H9 (cell line): Measurements from ENCODE around the gene EML2. TPM values are rescaled to one million over a fixed set of nuclear protein-coding genes. Genes with fewer than 3 reads are reported as not detected.

Experiments
- DNase-seq: peaks from one replicate; pipeline ENCODE4 v3.0.0-alpha.2; 2017
- H2AFZ ChIP-seq: one replicate; pipeline ENCODE4 v1.6.1; 2013; ENCODE audit warnings: mild to moderate bottlenecking, low read length, control low read depth, moderate library complexity
- H2AK5ac ChIP-seq: 2 replicates; pipeline ENCODE4 v1.6.1; 2013; ENCODE audit warnings: low read length, control low read depth, mixed read lengths; ENCODE audit not compliant: insufficient read length
- H2BK120ac ChIP-seq: one replicate; pipeline ENCODE4 v1.6.1; 2013; ENCODE audit warnings: low read depth, mild to moderate bottlenecking, low read length, control low read depth, inconsistent platforms; ENCODE audit not compliant: poor library complexity, severe bottlenecking
- H2BK12ac ChIP-seq: 2 replicates; pipeline ENCODE4 v1.6.1; 2013; ENCODE audit warnings: low read length, control low read depth, mixed read lengths, low read depth; ENCODE audit not compliant: insufficient read length
- H2BK15ac ChIP-seq: 2 replicates; pipeline ENCODE4 v1.6.1; 2013; ENCODE audit warnings: low read depth, low read length, control low read depth
- H2BK20ac ChIP-seq: one replicate; pipeline ENCODE4 v1.6.1; 2013; ENCODE audit warnings: low read depth, mild to moderate bottlenecking, low read length, control low read depth, inconsistent platforms; ENCODE audit not compliant: poor library complexity, severe bottlenecking
- H2BK5ac ChIP-seq: 2 replicates; pipeline ENCODE4 v1.6.1; 2013; ENCODE audit warnings: low read length, control low read depth, mixed read lengths; ENCODE audit not compliant: insufficient read length
- H3K14ac ChIP-seq: 2 replicates; pipeline ENCODE4 v1.6.1; 2013; ENCODE audit warnings: low read length, control low read depth; ENCODE audit not compliant: insufficient read depth
- H3K18ac ChIP-seq: 2 replicates; pipeline ENCODE4 v1.6.1; 2013; ENCODE audit warnings: low read depth, mild to moderate bottlenecking, mixed read lengths, low read length, control low read depth; ENCODE audit not compliant: insufficient read length
- H3K23ac ChIP-seq: 2 replicates; pipeline ENCODE4 v1.6.1; 2013; ENCODE audit warnings: low read length, control low read depth, mixed read lengths, low read depth; ENCODE audit not compliant: insufficient read length
- H3K23me2 ChIP-seq: 2 replicates; pipeline ENCODE4 v1.6.1; 2013; ENCODE audit warnings: low read depth, mild to moderate bottlenecking, mixed read lengths, low read length, control low read depth; ENCODE audit not compliant: insufficient read length, poor library complexity, severe bottlenecking
- H3K27ac ChIP-seq: 2 replicates; pipeline ENCODE4 v1.5.1; 2013; ENCODE audit warnings: low read length, control low read depth, mixed read lengths, low read depth; ENCODE audit not compliant: insufficient read length
- H3K27me3 ChIP-seq: 2 replicates; pipeline ENCODE4 v1.6.1; 2013; ENCODE audit warnings: low read length, control low read depth, inconsistent platforms; ENCODE audit not compliant: insufficient read depth
- H3K4ac ChIP-seq: 2 replicates; pipeline ENCODE4 v1.6.1; 2013; ENCODE audit warnings: low read depth, mild to moderate bottlenecking, control low read depth, inconsistent platforms, low read length, moderate library complexity
- H3K4me1 ChIP-seq: 2 replicates; pipeline ENCODE4 v1.6.1; 2013; ENCODE audit warnings: low read length, control low read depth, inconsistent platforms; ENCODE audit not compliant: insufficient read depth
- H3K4me2 ChIP-seq: 2 replicates; pipeline ENCODE4 v1.6.1; 2013; ENCODE audit warnings: low read length, control low read depth, mixed read lengths; ENCODE audit not compliant: insufficient read length, insufficient read depth
- H3K56ac ChIP-seq: 2 replicates; pipeline ENCODE4 v1.6.1; 2013; ENCODE audit warnings: low read depth, mild to moderate bottlenecking, mixed read lengths, low read length, control low read depth; ENCODE audit not compliant: insufficient read length
- H3K79me1 ChIP-seq: 2 replicates; pipeline ENCODE4 v1.6.1; 2013; ENCODE audit warnings: low read depth, mild to moderate bottlenecking, moderate library complexity, low read length, control low read depth, inconsistent platforms; ENCODE audit not compliant: insufficient read depth, poor library complexity, severe bottlenecking
- H3K79me2 ChIP-seq: 2 replicates; pipeline ENCODE4 v1.6.1; 2013; ENCODE audit warnings: low read length, control low read depth, inconsistent platforms; ENCODE audit not compliant: insufficient read depth
- H3K9ac ChIP-seq: 2 replicates; pipeline ENCODE4 v1.6.1; 2013; ENCODE audit warnings: low read length, control low read depth, mixed read lengths; ENCODE audit not compliant: insufficient read length; ENCODE audit errors: extremely low read depth
- H3K9me3 ChIP-seq: one replicate; pipeline ENCODE4 v1.6.1; 2013; ENCODE audit warnings: low read depth, low read length, inconsistent platforms; ENCODE audit not compliant: control insufficient read depth
- H3T11ph ChIP-seq: one replicate; pipeline ENCODE4 v1.6.1; 2013; ENCODE audit warnings: mild to moderate bottlenecking, low read length, control low read depth, inconsistent platforms
- H4K20me1 ChIP-seq: one replicate; pipeline ENCODE4 v1.6.1; 2013; ENCODE audit not compliant: control insufficient read depth, insufficient read length, insufficient read depth
- H4K5ac ChIP-seq: 2 replicates; pipeline ENCODE4 v1.6.1; 2013; ENCODE audit warnings: low read depth, mild to moderate bottlenecking, mixed read lengths, low read length, control low read depth; ENCODE audit not compliant: insufficient read length
- H4K8ac ChIP-seq: replicated peaks from 2 replicates; pipeline ENCODE4 v1.6.1; 2013; ENCODE audit warnings: low read length, control low read depth, mixed read lengths, low read depth; ENCODE audit not compliant: insufficient read length
- H4K91ac ChIP-seq: 2 replicates; pipeline ENCODE4 v1.6.1; 2013; ENCODE audit warnings: low read depth, mild to moderate bottlenecking, moderate library complexity, mixed read lengths, low read length, control low read depth; ENCODE audit not compliant: insufficient read length
- H3K27ac Mint-ChIP-seq, 3 experiments: 2 replicates in 2 of 3; 3 replicates in 1 of 3; pipeline ENCODE4 v1.8.0; 2020 to 2021; ENCODE audit warnings: mixed read lengths in 3 of 3, mild to moderate bottlenecking in 1 of 3, moderate library complexity in 1 of 3
- H3K27me3 Mint-ChIP-seq: 2 replicates; pipeline ENCODE4 v1.8.0; 2021; ENCODE audit warnings: low read depth, mild to moderate bottlenecking, moderate library complexity, mixed read lengths
- H3K36me3 Mint-ChIP-seq, 3 experiments: 2 replicates in 2 of 3; 3 replicates in 1 of 3; pipeline ENCODE4 v1.8.0; 2020 to 2021; ENCODE audit warnings: low read depth in 3 of 3, mixed read lengths in 3 of 3; ENCODE audit not compliant: insufficient read depth in 1 of 3
- H3K4me1 Mint-ChIP-seq, 2 experiments: 2 replicates each; pipeline ENCODE4 v1.8.0; 2020; ENCODE audit warnings: mixed read lengths in 2 of 2
- H3K4me3 Mint-ChIP-seq, 2 experiments: 2 replicates in 1 of 2; 3 replicates in 1 of 2; pipeline ENCODE4 v1.8.0; 2020 to 2021; ENCODE audit warnings: mild to moderate bottlenecking in 2 of 2, mixed read lengths in 2 of 2, moderate library complexity in 1 of 2
- H3K9me3 Mint-ChIP-seq, 2 experiments: 2 replicates in 1 of 2; 3 replicates in 1 of 2; pipeline ENCODE4 v1.8.0; 2020; ENCODE audit warnings: mild to moderate bottlenecking in 2 of 2, mixed read lengths in 2 of 2, moderate library complexity in 1 of 2
- WGBS: extraction: QIAGEN DNeasy Blood & Tissue Kit; methylation state at CpG from one replicate; pipeline ENCODE4 v1.1.7; 2013; ENCODE audit warnings: missing lambda C conversion rate, low lambda C conversion rate, mixed read lengths; ENCODE audit not compliant: insufficient read length; ENCODE audit errors: extremely low coverage; 5-methylcytosine and 5-hydroxymethylcytosine counted together
- total RNA-seq: library from RNA; stranded (reverse); gene quantifications from 2 replicates; pipeline ENCODE4 v1.2.1, GENCODE V29; 2021
- TF ChIP-seq, protein P1 (sequence below): fragments of 200-600 bp; sonication (generic); conservative IDR thresholded peaks from 3 replicates; pipeline ENCODE4 v1.8.0; 2021; ENCODE audit warnings: antibody characterized with exemption, mild to moderate bottlenecking

The EML2 gene
- total RNA-seq, 1 experiment from 2014 or later: 22.6 TPM

DNA sequence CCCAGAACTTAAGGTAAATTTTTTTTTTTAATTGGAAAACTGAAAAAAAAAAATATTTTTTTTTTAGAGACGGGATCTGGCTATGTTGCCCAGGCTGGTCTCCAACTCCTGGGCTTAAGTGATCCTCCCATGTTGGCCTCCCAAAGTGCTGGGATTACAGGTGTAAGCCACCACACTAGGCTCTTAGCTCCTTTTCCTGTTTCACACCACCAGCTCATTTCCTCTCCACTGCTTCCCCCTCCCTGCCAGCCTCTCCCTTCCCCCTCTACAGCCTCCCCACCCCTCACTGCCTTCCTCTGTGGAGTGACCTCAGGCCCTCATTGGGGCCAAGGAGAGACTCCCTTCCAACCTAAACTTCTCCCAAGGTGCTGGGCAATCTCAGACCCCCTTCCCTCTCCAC is 24.6 kb upstream of the EML2 start:
- Histone ChIP-seq H4K8ac (no peak overlapping the region), H2BK15ac (no peak overlapping the region), H2BK12ac (no peak overlapping the region), H3K4ac (no peak overlapping the region), H3K9ac (no peak overlapping the region), H3K27ac (no peak overlapping the region), H2AK5ac (no peak overlapping the region), H4K91ac (no peak overlapping the region), H4K20me1 (no peaks in the 10 kb centered on the region), H3K79me1 (no peaks in the 10 kb centered on the region), H3K18ac (no peak overlapping the region), H3K4me1 (peaks cover 2% of the 10 kb centered on the region; the same call in 1 of the 2 replicates), H2BK20ac (no peak overlapping the region), H3K23me2 (peaks cover 6% of the 10 kb centered on the region), H4K5ac (no peak overlapping the region), H2AFZ (no peak overlapping the region), H3K27me3 (peaks cover 7% of the 10 kb centered on the region; the same call in 1 of the 2 replicates), H3K56ac (no peak overlapping the region), H2BK5ac (no peak overlapping the region), H3K14ac (peak overlapping the region; percentile 8; the same call in 1 of the 2 replicates), H3K4me2 (no peak overlapping the region), H3K9me3 (no peaks in the 10 kb centered on the region), H3K23ac (no peak overlapping the region), H3T11ph (no peak overlapping the region), H2BK120ac (no peak overlapping the region), H3K79me2 (no peaks in the 10 kb centered on the region)
- peaks cover 0 to 3% of the 10 kb centered on the region in 2 experiments; a peak in 1 of 5 replicates for H3K9me3 Mint-ChIP-seq
- no CpG with 5 or more reads among the region's 1 CpG for WGBS
- no peak overlapping the region; a peak in 1 of 7 replicates for H3K27ac Mint-ChIP-seq
- DNase-seq: no peak
- H3K27me3 Mint-ChIP-seq: peaks cover 36% of the 10 kb centered on the region
- H3K4me3 Mint-ChIP-seq: no peak overlapping the region
- TF ChIP-seq, protein P1, sequence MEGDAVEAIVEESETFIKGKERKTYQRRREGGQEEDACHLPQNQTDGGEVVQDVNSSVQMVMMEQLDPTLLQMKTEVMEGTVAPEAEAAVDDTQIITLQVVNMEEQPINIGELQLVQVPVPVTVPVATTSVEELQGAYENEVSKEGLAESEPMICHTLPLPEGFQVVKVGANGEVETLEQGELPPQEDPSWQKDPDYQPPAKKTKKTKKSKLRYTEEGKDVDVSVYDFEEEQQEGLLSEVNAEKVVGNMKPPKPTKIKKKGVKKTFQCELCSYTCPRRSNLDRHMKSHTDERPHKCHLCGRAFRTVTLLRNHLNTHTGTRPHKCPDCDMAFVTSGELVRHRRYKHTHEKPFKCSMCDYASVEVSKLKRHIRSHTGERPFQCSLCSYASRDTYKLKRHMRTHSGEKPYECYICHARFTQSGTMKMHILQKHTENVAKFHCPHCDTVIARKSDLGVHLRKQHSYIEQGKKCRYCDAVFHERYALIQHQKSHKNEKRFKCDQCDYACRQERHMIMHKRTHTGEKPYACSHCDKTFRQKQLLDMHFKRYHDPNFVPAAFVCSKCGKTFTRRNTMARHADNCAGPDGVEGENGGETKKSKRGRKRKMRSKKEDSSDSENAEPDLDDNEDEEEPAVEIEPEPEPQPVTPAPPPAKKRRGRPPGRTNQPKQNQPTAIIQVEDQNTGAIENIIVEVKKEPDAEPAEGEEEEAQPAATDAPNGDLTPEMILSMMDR: no peak
- H3K36me3 Mint-ChIP-seq: no peaks in the 10 kb centered on the region
- peaks cover 12 to 21% of the 10 kb centered on the region in 2 experiments for H3K4me1 Mint-ChIP-seq
